ENCODE results near the gene RIMS4.

- TF ChIP-seq PHF8 (IDR thresholded peaks at IDR 0.05; ENCODE audit: borderline replicate concordance, low read length) (no peak), POLR2A (conservative IDR thresholded peaks at IDR 0.05) (no peak), REST (IDR thresholded peaks at IDR 0.05; ENCODE audit: borderline replicate concordance) (no peak), REST (CRISPR knock-in tag; IDR thresholded peaks at IDR 0.05; ENCODE audit: low read depth) (no peak), USF2 (CRISPR knock-in tag; IDR thresholded peaks at IDR 0.05) (no peak), TAF15 (IDR thresholded peaks at IDR 0.05; ENCODE audit: low read depth, low read length) (no peak), SMC3 (conservative IDR thresholded peaks at IDR 0.05; ENCODE audit: insufficient read depth, low read depth, low read length) (no peak), CTCF (IDR thresholded peaks at IDR 0.05 in 2 of 3, conservative IDR thresholded peaks at IDR 0.05 in 1 of 3; ENCODE audit: insufficient read depth in 2 of 3, low read depth in 1 of 3, low read length in 3 of 3) (no peak), TEAD4 (IDR thresholded peaks at IDR 0.05; ENCODE audit: low read length) (no peak), TEAD4 (CRISPR knock-in tag; IDR thresholded peaks at IDR 0.05; ENCODE audit: borderline replicate concordance) (no peak)
These were observed 73.2 kb downstream of the RIMS4 start for GRCh38 chr20:44737116-44737515.
